Activated T-cell treated with anti-CD3 and anti-CD28 coated beads for 48 hours (primary cell): ENCODE data around the gene CPSF6.
"Not testable (repeated sequence)": the region's sequence is repeated elsewhere in the genome, so short reads cannot be mapped to it uniquely, and the experiment has no call there.

Experiments used
- DNase-seq: peaks from one replicate; pipeline ENCODE4 v3.0.0-alpha.2; 2020; ENCODE audit warnings: low read depth

Gene CPSF6

GRCh38 chr12:69239352-69239921 is at the start of gene CPSF6:
TSS of gene CPSF6 (plus strand) at chr12:69239569. CDS start at chr12:69239647, 78 bp downstream.
- DNase-seq, result peak; percentile 96

- no peak for DNase-seq
Measured at GRCh38 chr12:69196302-69197288, 42.8 kb upstream of the CPSF6 start.

- DNase-seq, result not testable (repeated sequence)
Measured at GRCh38 chr12:69199976-69200375, 39.4 kb upstream of the CPSF6 start.

- DNase-seq, result no peak
Measured at GRCh38 chr12:69204191-69204590, 35.2 kb upstream of the CPSF6 start.

- no peak for DNase-seq
Measured at GRCh38 chr12:69210661-69211060, 28.7 kb upstream of the CPSF6 start.

GRCh38 chr12:69211160-69211559 is 28.2 kb upstream of the CPSF6 start:
- DNase-seq, result no peak

GRCh38 chr12:69214169-69214568 is 25.2 kb upstream of the CPSF6 start:
- DNase-seq, result no peak

GRCh38 chr12:69225251-69225910 is 14.0 kb upstream of the CPSF6 start:
- no peak for DNase-seq

GRCh38 chr12:69231479-69231878 is 7.9 kb upstream of the CPSF6 start:
- DNase-seq, result no peak

- DNase-seq, result no peak
Measured at GRCh38 chr12:69238589-69239351, 599 bp upstream of the CPSF6 start.

GRCh38 chr12:69239922-69240630 is 707 bp downstream of the CPSF6 start:
- peak; percentile 31 for DNase-seq

GRCh38 chr12:69240631-69240995 is 1.2 kb downstream of the CPSF6 start:
- DNase-seq, result no peak

GRCh38 chr12:69241438-69242092 is 2.2 kb downstream of the CPSF6 start:
- no peak for DNase-seq

GRCh38 chr12:69243099-69244084 is 4.0 kb downstream of the CPSF6 start:
- DNase-seq, result no peak

- DNase-seq, result no peak
Measured at GRCh38 chr12:69247268-69248018, 8.1 kb downstream of the CPSF6 start.

- no peak for DNase-seq
Measured at GRCh38 chr12:69252033-69252432, 12.7 kb downstream of the CPSF6 start.

GRCh38 chr12:69254046-69254445 is 14.7 kb downstream of the CPSF6 start:
- no peak for DNase-seq

GRCh38 chr12:69254862-69255261 is 15.5 kb downstream of the CPSF6 start:
- DNase-seq, result no peak

GRCh38 chr12:69258655-69259054 is 19.3 kb downstream of the CPSF6 start:
- DNase-seq, result no peak
